ENCODE measurements around the gene MYBPC2.

- TF ChIP-seq ZNF274 (IDR thresholded peaks at IDR 0.05; ENCODE audit: low read depth, low read length) = no peak
- no peak for TF ChIP-seq YY1 (IDR thresholded peaks at IDR 0.05; ENCODE audit: insufficient read depth, insufficient read length)
Measured at GRCh38 chr19:50486823-50487515, 54.3 kb downstream of the MYBPC2 start.

Data from NT2/D1 (cell line).